ENCODE measurements around the gene NPL.

DNA sequence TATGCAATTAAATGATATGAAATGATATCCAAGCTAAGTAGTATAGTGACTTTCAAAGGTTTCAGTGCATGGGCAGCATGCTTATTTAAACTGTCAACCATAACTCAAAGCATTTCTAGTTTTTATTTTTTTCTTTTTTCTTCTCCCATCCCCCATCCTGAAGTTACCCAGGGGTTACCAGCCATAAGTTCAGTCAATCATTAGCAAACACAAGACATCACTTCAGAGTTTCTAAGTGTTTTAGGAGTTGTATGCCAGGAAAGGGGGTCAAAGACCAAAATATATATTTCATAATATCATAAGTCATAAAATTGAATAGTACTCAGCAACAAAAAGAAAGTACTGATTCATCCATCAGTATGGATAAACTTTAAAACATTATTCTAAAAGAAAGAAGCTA lies 78.3 kb downstream of the NPL start:
- TF ChIP-seq, protein P1, sequence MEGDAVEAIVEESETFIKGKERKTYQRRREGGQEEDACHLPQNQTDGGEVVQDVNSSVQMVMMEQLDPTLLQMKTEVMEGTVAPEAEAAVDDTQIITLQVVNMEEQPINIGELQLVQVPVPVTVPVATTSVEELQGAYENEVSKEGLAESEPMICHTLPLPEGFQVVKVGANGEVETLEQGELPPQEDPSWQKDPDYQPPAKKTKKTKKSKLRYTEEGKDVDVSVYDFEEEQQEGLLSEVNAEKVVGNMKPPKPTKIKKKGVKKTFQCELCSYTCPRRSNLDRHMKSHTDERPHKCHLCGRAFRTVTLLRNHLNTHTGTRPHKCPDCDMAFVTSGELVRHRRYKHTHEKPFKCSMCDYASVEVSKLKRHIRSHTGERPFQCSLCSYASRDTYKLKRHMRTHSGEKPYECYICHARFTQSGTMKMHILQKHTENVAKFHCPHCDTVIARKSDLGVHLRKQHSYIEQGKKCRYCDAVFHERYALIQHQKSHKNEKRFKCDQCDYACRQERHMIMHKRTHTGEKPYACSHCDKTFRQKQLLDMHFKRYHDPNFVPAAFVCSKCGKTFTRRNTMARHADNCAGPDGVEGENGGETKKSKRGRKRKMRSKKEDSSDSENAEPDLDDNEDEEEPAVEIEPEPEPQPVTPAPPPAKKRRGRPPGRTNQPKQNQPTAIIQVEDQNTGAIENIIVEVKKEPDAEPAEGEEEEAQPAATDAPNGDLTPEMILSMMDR (IDR thresholded peaks at IDR 0.05; ENCODE audit: borderline replicate concordance, extremely low read depth, low read length, poor library complexity, severe bottlenecking) = no peak
- TF ChIP-seq EZH2 (IDR thresholded peaks at IDR 0.05; ENCODE audit: borderline replicate concordance, low read depth, low read length, severe bottlenecking) = no peak
